H1 (cell line): ENCODE results near the gene NELL2. TPM values are rescaled to one million over a fixed set of nuclear protein-coding genes. Genes with fewer than 3 reads are reported as not detected.

Experiments used
- CTCF ChIA-PET: fragments of 300-600 bp; sonication (Branson Sonifier 250); formaldehyde crosslinking; loops from one replicate; lab custom pipeline; 2021; ENCODE audit not compliant: partially characterized antibody; lab: Charles Lee
- POLR2A ChIA-PET: fragments of 300-600 bp; sonication (Branson Sonifier 250); formaldehyde crosslinking; loops from one replicate; lab custom pipeline; 2021; ENCODE audit warnings: inconsistent platforms; ENCODE audit not compliant: partially characterized antibody; lab: Charles Lee
- DNase-seq, 2 experiments: peaks; one replicate each; pipeline versions ENCODE4 v3.0.0 to v3.0.0-alpha.2; 2010 to 2022; ENCODE audit warnings: low spot score in 2 of 2, low read depth in 1 of 2, mixed read lengths in 1 of 2
- FAIRE-seq: peaks from 2 replicates; lab custom pipeline; 2011; peaks lifted over from hg19 to GRCh38; lab: Jason Lieb, UNC
- H2AFZ ChIP-seq: 2 replicates; pipeline ENCODE4 v1.8.1; 2012; ENCODE audit warnings: low read length, inconsistent platforms
- H2AK5ac ChIP-seq: 2 replicates; pipeline ENCODE4 v1.6.1; 2013; ENCODE audit warnings: low read depth, low read length
- H2BK120ac ChIP-seq: replicated peaks from 2 replicates; pipeline ENCODE3; 2013; ENCODE audit warnings: low read depth, low read length, inconsistent platforms
- H2BK12ac ChIP-seq: 2 replicates; pipeline ENCODE4 v1.6.1; 2013; ENCODE audit warnings: low read depth, low read length
- H2BK15ac ChIP-seq: 2 replicates; pipeline ENCODE4 v1.6.1; 2013; ENCODE audit warnings: low read length
- H2BK20ac ChIP-seq: 2 replicates; pipeline ENCODE4 v1.6.1; 2013; ENCODE audit warnings: low read length
- H2BK5ac ChIP-seq: 2 replicates; pipeline ENCODE4 v1.6.1; 2013; ENCODE audit warnings: low read depth, low read length
- H3K14ac ChIP-seq: 2 replicates; pipeline ENCODE4 v1.6.1; 2013; ENCODE audit warnings: inconsistent platforms; ENCODE audit not compliant: insufficient read length
- H3K18ac ChIP-seq: 2 replicates; pipeline ENCODE4 v1.6.1; 2013; ENCODE audit warnings: low read length; ENCODE audit errors: extremely low read depth
- H3K23ac ChIP-seq: 2 replicates; pipeline ENCODE4 v1.6.1; 2013; ENCODE audit warnings: inconsistent platforms; ENCODE audit not compliant: insufficient read length
- H3K23me2 ChIP-seq: 2 replicates; pipeline ENCODE4 v1.6.1; 2013; ENCODE audit warnings: low read depth, low read length
- H3K27ac ChIP-seq: 2 replicates; pipeline ENCODE4 v1.6.1; 2011; ENCODE audit warnings: low read depth, low read length, inconsistent platforms
- H3K27me3 ChIP-seq, 4 experiments: replicated peaks in 1 of 4; 1 replicate in 1 of 4; 2 replicates in 3 of 4; pipeline versions ENCODE4 v1.6.1 to v1.8.1; 2011 to 2013; ENCODE audit warnings: low read length in 3 of 4, mild to moderate bottlenecking in 3 of 4, inconsistent platforms in 2 of 4, mixed read lengths in 2 of 4, moderate library complexity in 1 of 4; ENCODE audit not compliant: control insufficient read depth in 3 of 4, insufficient read depth in 3 of 4; ENCODE audit errors: extremely low read depth in 1 of 4
- H3K36me3 ChIP-seq, 4 experiments: 2 replicates each; pipeline versions ENCODE4 v1.6.1 to v1.8.1; 2011 to 2013; ENCODE audit warnings: mild to moderate bottlenecking in 4 of 4, low read length in 3 of 4, moderate library complexity in 2 of 4, control low read depth in 1 of 4, inconsistent platforms in 1 of 4; ENCODE audit not compliant: insufficient read depth in 4 of 4, control insufficient read depth in 2 of 4
- H3K4ac ChIP-seq: replicated peaks from 2 replicates; pipeline ENCODE3; 2013; ENCODE audit warnings: low read length, low read depth, mixed read lengths, inconsistent platforms; ENCODE audit not compliant: insufficient read length
- H3K4me1 ChIP-seq, 4 experiments: replicated peaks in 1 of 4; 1 replicate in 1 of 4; 2 replicates in 3 of 4; pipeline versions ENCODE4 v1.6.1 to v1.8.1; 2011 to 2013; ENCODE audit warnings: low read length in 3 of 4, inconsistent platforms in 2 of 4, mixed read lengths in 1 of 4; ENCODE audit not compliant: insufficient read depth in 4 of 4, control insufficient read depth in 3 of 4
- H3K4me2 ChIP-seq, 2 experiments: 2 replicates each; pipeline versions ENCODE4 v1.6.1 to v1.8.1; 2011 to 2013; ENCODE audit warnings: low read depth in 2 of 2, low read length in 2 of 2, control low read depth in 1 of 2, inconsistent platforms in 1 of 2, mild to moderate bottlenecking in 1 of 2; ENCODE audit not compliant: insufficient read depth in 1 of 2
- H3K4me3 ChIP-seq, 4 experiments: fragments of 200-600, 300-600 bp in 1 of 4; sonication (generic), shearing (Covaris generic), sonication (Bioruptor Twin) in 1 of 4; 2 replicates each; pipeline versions ENCODE4 v1.5.1 to v1.8.1; 2011 to 2016; ENCODE audit warnings: low read length in 4 of 4, low read depth in 3 of 4, control low read depth in 2 of 4, inconsistent platforms in 2 of 4, mild to moderate bottlenecking in 2 of 4, mixed read lengths in 1 of 4, moderate library complexity in 1 of 4; ENCODE audit not compliant: insufficient read depth in 2 of 4; ENCODE audit errors: extremely low read depth in 1 of 4
- H3K56ac ChIP-seq: replicated peaks from 2 replicates; pipeline ENCODE3; 2013; ENCODE audit warnings: low read depth, mild to moderate bottlenecking, mixed read lengths, low read length, inconsistent platforms; ENCODE audit not compliant: insufficient read length
- H3K79me1 ChIP-seq: 2 replicates; pipeline ENCODE4 v1.6.1; 2013; ENCODE audit warnings: low read depth, low read length, control low read depth
- H3K79me2 ChIP-seq, 2 experiments: 2 replicates each; pipeline versions ENCODE4 v1.6.1 to v1.8.1; 2012 to 2013; ENCODE audit warnings: low read length in 2 of 2, mild to moderate bottlenecking in 2 of 2, inconsistent platforms in 1 of 2; ENCODE audit not compliant: insufficient read depth in 2 of 2, control insufficient read depth in 1 of 2
- H3K9ac ChIP-seq, 4 experiments: replicated peaks in 1 of 4; 1 replicate in 1 of 4; 2 replicates in 3 of 4; pipeline versions ENCODE4 v1.6.1 to v1.8.1; 2011 to 2013; ENCODE audit warnings: low read depth in 3 of 4, low read length in 3 of 4, control low read depth in 2 of 4, mild to moderate bottlenecking in 2 of 4, moderate library complexity in 2 of 4, inconsistent platforms in 1 of 4; ENCODE audit errors: extremely low read depth in 1 of 4
- H3K9me3 ChIP-seq, 2 experiments: 2 replicates each; pipeline versions ENCODE4 v1.6.1 to v1.8.1; 2012 to 2013; ENCODE audit warnings: mild to moderate bottlenecking in 2 of 2, moderate library complexity in 2 of 2, control low read depth in 1 of 2, inconsistent platforms in 1 of 2, low read depth in 1 of 2, low read length in 1 of 2, mixed read lengths in 1 of 2; ENCODE audit not compliant: insufficient read depth in 2 of 2
- H4K20me1 ChIP-seq, 2 experiments: replicated peaks in 1 of 2; 2 replicates each; pipeline versions ENCODE3 to v1.8.1; 2011 to 2013; ENCODE audit warnings: inconsistent platforms in 2 of 2, low read length in 2 of 2, mild to moderate bottlenecking in 1 of 2; ENCODE audit not compliant: insufficient read depth in 2 of 2, control insufficient read depth in 1 of 2
- H4K5ac ChIP-seq: 2 replicates; pipeline ENCODE4 v1.6.1; 2013; ENCODE audit warnings: low read length, low read depth, mixed read lengths, inconsistent platforms; ENCODE audit not compliant: insufficient read length
- H4K8ac ChIP-seq: 2 replicates; pipeline ENCODE4 v1.8.0; 2013; ENCODE audit warnings: mild to moderate bottlenecking, moderate library complexity, low read length, inconsistent platforms; ENCODE audit not compliant: insufficient read depth; ENCODE audit errors: extremely low read depth
- H4K91ac ChIP-seq: replicated peaks from 2 replicates; pipeline ENCODE3; 2013; ENCODE audit warnings: low read length, mixed read lengths, inconsistent platforms; ENCODE audit not compliant: insufficient read length
- ATF3 ChIP-seq: IDR thresholded peaks from 2 replicates; pipeline ENCODE4 v1.6.1; 2011; ENCODE audit warnings: low read depth, mild to moderate bottlenecking, low read length; ENCODE audit not compliant: insufficient read depth
- BCL11A ChIP-seq, 2 experiments: IDR thresholded peaks; one replicate each; pipeline ENCODE4 v1.6.1; 2011; ENCODE audit warnings: low read depth in 2 of 2, low read length in 2 of 2, mild to moderate bottlenecking in 2 of 2
- CBX5 ChIP-seq: fragments of 300-800, 300-1000 bp; sonication (generic); IDR thresholded peaks from 2 replicates; pipeline ENCODE4 v1.7.1; 2016; ENCODE audit warnings: antibody characterized with exemption, low read length, low read depth
- CEBPB ChIP-seq: IDR thresholded peaks from 2 replicates; pipeline ENCODE4 v1.6.1; 2012; ENCODE audit warnings: low read depth, low read length
- CHD2 ChIP-seq: IDR thresholded peaks from 2 replicates; pipeline ENCODE4 v1.6.1; 2012; ENCODE audit warnings: low read length, improper control_type of control experiment
- GTF2F1 ChIP-seq: IDR thresholded peaks from 2 replicates; pipeline ENCODE4 v1.6.1; 2012; ENCODE audit warnings: low read depth, low read length, improper control_type of control experiment, borderline replicate concordance
- MAX ChIP-seq: IDR thresholded peaks from 2 replicates; pipeline ENCODE4 v1.6.1; 2012; ENCODE audit warnings: inconsistent platforms
- NANOG ChIP-seq: IDR thresholded peaks from 2 replicates; pipeline ENCODE4 v1.6.1; 2011; ENCODE audit warnings: low read length, low read depth, mild to moderate bottlenecking, inconsistent platforms; ENCODE audit not compliant: insufficient read depth, poor library complexity, severe bottlenecking
- POLR2AphosphoS5 ChIP-seq: IDR thresholded peaks from 2 replicates; pipeline ENCODE4 v1.6.1; 2011; ENCODE audit warnings: low read depth, low read length
- RXRA ChIP-seq: IDR thresholded peaks from 2 replicates; pipeline ENCODE4 v1.6.1; 2011; ENCODE audit warnings: low read depth, mild to moderate bottlenecking, low read length, moderate library complexity; ENCODE audit not compliant: insufficient read depth
- SP2 ChIP-seq: IDR thresholded peaks from 2 replicates; pipeline ENCODE4 v1.6.1; 2012; ENCODE audit warnings: mild to moderate bottlenecking, low read length, inconsistent platforms
- SP4 ChIP-seq: IDR thresholded peaks from 2 replicates; pipeline ENCODE4 v1.6.1; 2012; ENCODE audit warnings: low read length, inconsistent platforms
- TBP ChIP-seq: IDR thresholded peaks from 2 replicates; pipeline ENCODE4 v1.6.1; 2011; ENCODE audit warnings: low read depth, low read length, improper control_type of control experiment
- USF2 ChIP-seq: IDR thresholded peaks from 2 replicates; pipeline ENCODE4 v1.6.1; 2011; ENCODE audit warnings: low read length, improper control_type of control experiment
- polyA plus RNA-seq, 7 experiments: library from polyadenylated mRNA; depleted of rRNA in 3 of 7; stranded (reverse) in 5 of 7; unstranded in 2 of 7; fragments of >200 nt in 5 of 7; fragments of 200-250 nt in 2 of 7; gene quantifications; 1 replicate in 5 of 7; 2 replicates in 1 of 7; 4 replicates in 1 of 7; pipeline versions ENCODE4 v1.2.1 to v1.2.3, GENCODE V29; 2011 to 2013; ENCODE audit warnings: missing spikeins in 2 of 7, mixed read lengths in 2 of 7
- total RNA-seq: library from RNA; stranded (reverse); fragmentation: NEBNext Ultra II Directional; extraction: Animal tissue kit (Norgen Biotek cat#: 25700); gene quantifications from 2 replicates; pipeline ENCODE4 v1.2.1, GENCODE V29; 2021

Gene NELL2
- total and polyA plus RNA-seq, 2 of the 8 experiments (the other 6 are each of a cell fraction or from before 2014, with no cell fraction given): 54.2 to 56.8 TPM

- no peaks in the 10 kb centered on the region for H4K20me1 ChIP-seq
- no peak overlapping the region for H3K18ac ChIP-seq
- H2BK20ac ChIP-seq: no peak overlapping the region
- no peak overlapping the region for H2BK5ac ChIP-seq
- CTCF ChIA-PET: no interaction called here
- DNase-seq (no peak), FAIRE-seq (no peak)
- no peaks in the 10 kb centered on the region for H3K79me2 ChIP-seq
- H3K9ac ChIP-seq: no peak overlapping the region
- H3K23ac ChIP-seq: no peak overlapping the region
- H2BK12ac ChIP-seq: no peak overlapping the region
- POLR2A ChIA-PET: no interaction called here
- no peak overlapping the region for H3K14ac ChIP-seq
- H3K4me3 ChIP-seq: no peak overlapping the region
- no peak overlapping the region for H4K5ac ChIP-seq
- H3K27ac ChIP-seq: no peak overlapping the region
- H2BK120ac ChIP-seq: no peak overlapping the region
- H3K23me2 ChIP-seq: no peaks in the 10 kb centered on the region; the same call in 1 of the 2 replicates
- TF ChIP-seq CBX5 (no peak), SP4 (no peak), NANOG (no peak), CEBPB (no peak), ATF3 (no peak), MAX (no peak), TBP (no peak), GTF2F1 (no peak), USF2 (no peak), POLR2AphosphoS5 (no peak), BCL11A (IDR thresholded peaks at IDR 0.05; ENCODE audit: low read depth in 2 of 2, low read length in 2 of 2) (no peak), CHD2 (no peak), SP2 (no peak), RXRA (no peak)
- TF ChIP-seq, all 59 proteins: peak for 0
- Histone ChIP-seq H3K4me2 (no peak overlapping the region), H3K79me1 (no peaks in the 10 kb centered on the region), H3K27me3 (no peaks in the 10 kb centered on the region), H2AK5ac (no peak overlapping the region), H2BK15ac (no peak overlapping the region), H2AFZ (no peak overlapping the region), H3K4ac (no peak overlapping the region), H4K8ac (no peak overlapping the region), H3K56ac (no peak overlapping the region), H3K36me3 (no peaks in the 10 kb centered on the region), H3K9me3 (peaks cover 0 to 5% of the 10 kb centered on the region in 2 experiments; a peak in 1 of 4 replicates), H4K91ac (no peak overlapping the region), H3K4me1 (peaks cover 0 to 5% (median 1%) of the 10 kb centered on the region in 4 experiments; a peak in 1 of 7 replicates)
Observed at GRCh38 chr12:44462729-44463128, 413.4 kb downstream of the NELL2 start.
